Endothelial cell of umbilical vein (primary cell): ENCODE results near the gene CDK9. TPM values are rescaled to one million over a fixed set of nuclear protein-coding genes. Genes with fewer than 3 reads are reported as not detected.

Experiments used
- BruUV-seq: library from RNA; stranded (reverse); fragments of 400-500 nt; replicated peaks from 2 replicates; lab custom pipeline; 2021; lab: Mats Ljungman, UMichigan
- CTCF ChIA-PET: fragments of 300-600, 350-600 bp; sonication (Branson Sonifier 250); formaldehyde crosslinking; loops from one replicate; lab custom pipeline; 2021; ENCODE audit warnings: antibody characterized with exemption, inconsistent platforms; lab: Charles Lee
- POLR2A ChIA-PET: fragments of 300-600, 350-600 bp; sonication (Branson Sonifier 250); formaldehyde crosslinking; loops from one replicate; lab custom pipeline; 2021; ENCODE audit warnings: antibody characterized with exemption, inconsistent platforms; lab: Charles Lee
- DNase-seq: peaks from one replicate; pipeline ENCODE4 v3.0.0-alpha.2; 2011; ENCODE audit warnings: low read depth, low spot score
- FAIRE-seq: peaks from 2 replicates; lab custom pipeline; 2011; peaks lifted over from hg19 to GRCh38; lab: Jason Lieb, UNC
- H2AFZ ChIP-seq: 2 replicates; pipeline ENCODE4 v1.6.0; 2012; ENCODE audit warnings: low read depth, low read length, control low read depth, inconsistent platforms
- H3K27ac ChIP-seq: 2 replicates; pipeline ENCODE4 v1.5.1; 2011; ENCODE audit warnings: low read depth, mild to moderate bottlenecking, control low read depth, low read length, moderate library complexity; ENCODE audit not compliant: insufficient read depth
- H3K27me3 ChIP-seq, 2 experiments: 2 replicates each; pipeline versions ENCODE4 v1.6.0 to v1.6.1; 2011; ENCODE audit warnings: low read length in 2 of 2, mixed read lengths in 1 of 2; ENCODE audit not compliant: control insufficient read depth in 2 of 2, insufficient read depth in 2 of 2
- H3K36me3 ChIP-seq, 2 experiments: 2 replicates in 1 of 2; 3 replicates in 1 of 2; pipeline ENCODE4 v1.5.1; 2011; ENCODE audit warnings: low read length in 2 of 2, mild to moderate bottlenecking in 1 of 2, moderate library complexity in 1 of 2; ENCODE audit not compliant: control insufficient read depth in 2 of 2, insufficient read depth in 2 of 2; ENCODE audit errors: extremely low read depth in 1 of 2
- H3K4me1 ChIP-seq: 3 replicates; pipeline ENCODE4 v1.5.1; 2011; ENCODE audit warnings: mild to moderate bottlenecking, low read length; ENCODE audit not compliant: control insufficient read depth, insufficient read depth; ENCODE audit errors: extremely low read depth
- H3K4me2 ChIP-seq: 2 replicates; pipeline ENCODE4 v1.6.1; 2011; ENCODE audit warnings: low read length, control low read depth, mixed read lengths; ENCODE audit not compliant: insufficient read depth
- H3K4me3 ChIP-seq, 3 experiments: fragments of 200-600 bp in 1 of 3; sonication (generic), shearing (Covaris generic) in 1 of 3; replicated peaks in 1 of 3; 2 replicates each; pipeline ENCODE4 v1.5.1; 2011 to 2016; ENCODE audit warnings: control low read depth in 3 of 3, low read length in 3 of 3, mild to moderate bottlenecking in 2 of 3, inconsistent platforms in 1 of 3, low read depth in 1 of 3, moderate library complexity in 1 of 3; ENCODE audit not compliant: insufficient read depth in 1 of 3
- H3K79me2 ChIP-seq: 2 replicates; pipeline ENCODE4 v1.6.0; 2012; ENCODE audit warnings: low read length, inconsistent platforms; ENCODE audit not compliant: control insufficient read depth, insufficient read depth
- H3K9ac ChIP-seq: replicated peaks from 2 replicates; pipeline ENCODE3; 2011; ENCODE audit warnings: low read length, control low read depth; ENCODE audit not compliant: insufficient read depth; ENCODE audit errors: extremely low read depth
- H3K9me1 ChIP-seq: replicated peaks from 3 replicates; pipeline ENCODE4 v1.6.0; 2011; ENCODE audit warnings: mild to moderate bottlenecking, low read length; ENCODE audit not compliant: control insufficient read depth, insufficient read depth; ENCODE audit errors: extremely low read depth
- H3K9me3 ChIP-seq: replicated peaks from 2 replicates; pipeline ENCODE4 v1.5.1; 2012; ENCODE audit warnings: low read length, inconsistent platforms; ENCODE audit not compliant: control insufficient read depth, insufficient read depth
- H4K20me1 ChIP-seq: replicated peaks from 2 replicates; pipeline ENCODE3; 2011; ENCODE audit warnings: mild to moderate bottlenecking, low read length; ENCODE audit not compliant: control insufficient read depth, insufficient read depth; ENCODE audit errors: extremely low read depth
- FOS ChIP-seq: IDR thresholded peaks from 2 replicates; pipeline ENCODE4 v1.6.1; 2011; ENCODE audit warnings: mild to moderate bottlenecking, low read length, moderate library complexity, borderline replicate concordance; ENCODE audit not compliant: insufficient read depth
- GATA2 ChIP-seq: IDR thresholded peaks from 2 replicates; pipeline ENCODE4 v1.7.0; 2011; ENCODE audit warnings: low read depth, mild to moderate bottlenecking, moderate library complexity, mixed read lengths, low read length; ENCODE audit not compliant: insufficient read length, insufficient read depth
- POLR2AphosphoS5 ChIP-seq: IDR thresholded peaks from 2 replicates; pipeline ENCODE4 v1.6.1; 2012; ENCODE audit warnings: low read depth, mild to moderate bottlenecking, control low read depth, low read length, moderate library complexity; ENCODE audit not compliant: insufficient read depth
- dilution Hi-C: fragments of 300-500 bp; cut with MboI; formaldehyde crosslinking; loops from one replicate; pipeline ENCODE4 v1.15.0; 2019; ENCODE audit warnings: low sequenced_read_pairs; ENCODE audit not compliant: extremely low pct_ligation_motif_present
- intact Hi-C: fragments of 100-400 bp; cut with micrococcal nuclease; formaldehyde crosslinking; loops from one replicate; pipeline ENCODE4 v1.10.0; 2022
- polyA plus RNA-seq, 4 experiments: library from polyadenylated mRNA; depleted of rRNA in 3 of 4; stranded (reverse) in 3 of 4; unstranded in 1 of 4; fragments of >200 nt; gene quantifications; 2 replicates each; pipeline versions ENCODE4 v1.2.1 to v1.2.3, GENCODE V29; 2011 to 2012; ENCODE audit warnings: missing spikeins in 1 of 4
- total RNA-seq: library from RNA; stranded (reverse); gene quantifications from 2 replicates; pipeline ENCODE4 v1.2.3, GENCODE V29; 2021
- TF ChIP-seq, protein P1 (sequence below), 2 donors: IDR thresholded peaks; 1 replicate in 1 of 2; 2 replicates in 1 of 2; pipeline ENCODE4 v1.5.1; 2011; ENCODE audit warnings: low read length in 2 of 2, mild to moderate bottlenecking in 2 of 2, moderate library complexity in 2 of 2, control low read depth in 1 of 2, inconsistent platforms in 1 of 2, low read depth in 1 of 2; ENCODE audit not compliant: insufficient read depth in 1 of 2; ENCODE audit errors: extremely low read depth in 1 of 2

CDK9 gene
- total and polyA plus RNA-seq, 2 donors (not counting 3 experiments of a cell fraction or from before 2014, with no cell fraction given) = 92.2 to 124 TPM

DNA sequence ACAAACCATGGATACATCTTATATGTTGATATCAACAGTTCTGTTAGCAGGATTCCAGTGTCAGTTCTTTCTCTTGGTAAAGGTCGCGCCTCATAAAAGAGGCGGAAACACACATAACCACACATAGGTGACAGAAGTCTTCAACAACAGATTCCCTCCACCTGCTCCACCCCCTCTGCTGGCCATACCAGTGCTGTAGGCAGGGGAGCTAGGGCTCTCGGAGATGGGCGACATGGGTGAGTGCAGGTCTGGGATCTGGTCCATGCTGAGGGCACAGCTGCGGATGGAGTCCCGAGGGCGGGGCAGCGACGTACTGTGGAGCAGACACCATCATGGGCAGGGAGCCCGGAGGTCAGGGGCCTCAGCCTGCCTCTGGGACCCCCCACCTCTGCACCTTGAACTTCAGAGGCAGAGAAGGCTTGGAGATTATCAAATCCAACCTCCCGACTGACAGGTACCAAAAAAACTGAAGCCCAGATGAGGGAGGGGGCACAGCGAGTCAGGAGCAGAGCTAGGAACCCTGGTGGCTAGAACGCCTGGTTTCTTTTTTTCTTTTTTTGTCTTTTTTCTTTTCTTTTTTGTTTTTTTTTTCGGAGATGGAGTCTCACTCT is 38.8 kb upstream of the CDK9 start:
- ChIA-PET POLR2A (interaction anchor here (1.0 kb wide), 1 partner anchor 10 kb away, joined by 6 read pairs; no protein-coding TSS in a partner anchor), CTCF (interaction anchor here (0.7 to 1.5 kb wide), 7 partner anchors 12 to 221 kb away, joined by 3 to 7 read pairs (median 4); partner anchors contain the start of gene TOR2A)
- Histone ChIP-seq H3K27ac (no peak overlapping the region), H3K36me3 (peaks cover 39 to 72% of the 10 kb centered on the region in 2 experiments), H3K4me2 (no peak overlapping the region), H3K4me1 (no peaks in the 10 kb centered on the region), H3K27me3 (no peaks in the 10 kb centered on the region), H4K20me1 (peaks cover 3% of the 10 kb centered on the region), H3K9ac (no peak overlapping the region), H3K4me3 (no peak overlapping the region), H2AFZ (no peak overlapping the region), H3K79me2 (peaks cover 7% of the 10 kb centered on the region), H3K9me1 (no peaks in the 10 kb centered on the region), H3K9me3 (no peaks in the 10 kb centered on the region)
- FAIRE-seq (no peak), DNase-seq (no peak)
- TF ChIP-seq GATA2 = no peak
- TF ChIP-seq, protein P1, sequence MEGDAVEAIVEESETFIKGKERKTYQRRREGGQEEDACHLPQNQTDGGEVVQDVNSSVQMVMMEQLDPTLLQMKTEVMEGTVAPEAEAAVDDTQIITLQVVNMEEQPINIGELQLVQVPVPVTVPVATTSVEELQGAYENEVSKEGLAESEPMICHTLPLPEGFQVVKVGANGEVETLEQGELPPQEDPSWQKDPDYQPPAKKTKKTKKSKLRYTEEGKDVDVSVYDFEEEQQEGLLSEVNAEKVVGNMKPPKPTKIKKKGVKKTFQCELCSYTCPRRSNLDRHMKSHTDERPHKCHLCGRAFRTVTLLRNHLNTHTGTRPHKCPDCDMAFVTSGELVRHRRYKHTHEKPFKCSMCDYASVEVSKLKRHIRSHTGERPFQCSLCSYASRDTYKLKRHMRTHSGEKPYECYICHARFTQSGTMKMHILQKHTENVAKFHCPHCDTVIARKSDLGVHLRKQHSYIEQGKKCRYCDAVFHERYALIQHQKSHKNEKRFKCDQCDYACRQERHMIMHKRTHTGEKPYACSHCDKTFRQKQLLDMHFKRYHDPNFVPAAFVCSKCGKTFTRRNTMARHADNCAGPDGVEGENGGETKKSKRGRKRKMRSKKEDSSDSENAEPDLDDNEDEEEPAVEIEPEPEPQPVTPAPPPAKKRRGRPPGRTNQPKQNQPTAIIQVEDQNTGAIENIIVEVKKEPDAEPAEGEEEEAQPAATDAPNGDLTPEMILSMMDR (IDR thresholded peaks at IDR 0.05; ENCODE audit: extremely low read depth in 1 of 2, insufficient read depth in 1 of 2, low read depth in 1 of 2, low read length in 2 of 2) = peak in 1 of 2 donors; percentile 1
- no peak for TF ChIP-seq FOS
- no peak for TF ChIP-seq POLR2AphosphoS5
- dilution Hi-C loops = no loop called here
- BruUV-seq = no TSS peak
- intact Hi-C loops = no loop called here
